ENCODE data around the gene S1PR5.
"Not testable (repeated sequence)": the region's sequence is repeated elsewhere in the genome, so short reads cannot be mapped to it uniquely, and the experiment has no call there.

S1PR5 gene

GRCh38 chr19:10517361-10517759 lies at the start of gene S1PR5:
Gene S1PR5, minus strand, starts transcription at chr19:10517447. Its CDS starts 2,436 bp downstream, at chr19:10515011.
- no peak for DNase-seq

- no peak for DNase-seq
Observed at GRCh38 chr19:10566658-10567410, 49.6 kb upstream of the S1PR5 start.

GRCh38 chr19:10566408-10566657 lies 49.1 kb upstream of the S1PR5 start:
- no peak for DNase-seq

GRCh38 chr19:10565567-10566407 lies 48.5 kb upstream of the S1PR5 start, which contains the start of gene KRI1:
Gene KRI1, minus strand, starts transcription at chr19:10566010. Its CDS starts 11 bp downstream, at chr19:10565999.
- no peak for DNase-seq

- no peak for DNase-seq
Observed at GRCh38 chr19:10565028-10565566, 47.9 kb upstream of the S1PR5 start.

- no peak for DNase-seq
Observed at GRCh38 chr19:10562609-10563008, 45.4 kb upstream of the S1PR5 start.

GRCh38 chr19:10560154-10560553 lies 42.9 kb upstream of the S1PR5 start:
- no peak for DNase-seq

- no peak for DNase-seq
Observed at GRCh38 chr19:10557603-10558197, 40.5 kb upstream of the S1PR5 start.

- no peak for DNase-seq
Observed at GRCh38 chr19:10555610-10555973, 38.3 kb upstream of the S1PR5 start.

GRCh38 chr19:10554760-10555609 lies 37.7 kb upstream of the S1PR5 start:
- DNase-seq = no peak

- DNase-seq = no peak
Observed at GRCh38 chr19:10553943-10554381, 36.7 kb upstream of the S1PR5 start.

GRCh38 chr19:10553087-10553667 lies 35.9 kb upstream of the S1PR5 start:
- no peak for DNase-seq

GRCh38 chr19:10552510-10553053 lies 35.3 kb upstream of the S1PR5 start:
- DNase-seq = no peak

GRCh38 chr19:10551698-10552301 lies 34.6 kb upstream of the S1PR5 start:
- DNase-seq = no peak

GRCh38 chr19:10551006-10551405 lies 33.8 kb upstream of the S1PR5 start:
- DNase-seq = not testable (repeated sequence)

GRCh38 chr19:10550336-10550735 lies 33.1 kb upstream of the S1PR5 start:
- DNase-seq = no peak

GRCh38 chr19:10549733-10550132 lies 32.5 kb upstream of the S1PR5 start:
- no peak for DNase-seq

- no peak for DNase-seq
Observed at GRCh38 chr19:10548746-10549276, 31.6 kb upstream of the S1PR5 start.

- DNase-seq = no peak
Observed at GRCh38 chr19:10546817-10547216, 29.6 kb upstream of the S1PR5 start.

GRCh38 chr19:10544753-10545251 lies 27.6 kb upstream of the S1PR5 start:
- DNase-seq = no peak

- DNase-seq = no peak
Observed at GRCh38 chr19:10544242-10544752, 27.1 kb upstream of the S1PR5 start.

Data from cortex of kidney (tissue), 1 donor.